ENCODE results near the gene SOX10.

Gene SOX10

GRCh38 chr22:38029901-38030300 is 45.5 kb upstream of the SOX10 start:
- no peak for TF ChIP-seq CTCF (IDR thresholded peaks at IDR 0.05; ENCODE audit: control extremely low read depth, extremely low read depth, low read depth, missing control alignments)
- CTCF ChIA-PET: interaction anchor here (3.7 kb wide), 1 partner anchor 23 kb away, joined by 14 read pairs; no protein-coding TSS in a partner anchor
- no peak for DNase-seq (ENCODE audit: extremely low spot score)
- POLR2A ChIA-PET: no interaction called here

GRCh38 chr22:38029370-38029769 is 45.0 kb upstream of the SOX10 start:
- TF ChIP-seq CTCF (IDR thresholded peaks at IDR 0.05; ENCODE audit: control extremely low read depth, extremely low read depth, low read depth, missing control alignments): no peak
- POLR2A ChIA-PET: no interaction called here
- CTCF ChIA-PET: interaction anchor here (1.5 to 3.7 kb wide), 2 partner anchors 23 kb away, joined by 3 to 14 read pairs; no protein-coding TSS in a partner anchor
- DNase-seq (ENCODE audit: extremely low spot score): no peak

GRCh38 chr22:38028344-38029130 is 44.2 kb upstream of the SOX10 start:
- CTCF ChIA-PET: interaction anchor here (1.5 kb wide), 1 partner anchor 24 kb away, joined by 3 read pairs; no protein-coding TSS in a partner anchor
- POLR2A ChIA-PET: no interaction called here
- DNase-seq (ENCODE audit: extremely low spot score): no peak
- no peak for TF ChIP-seq CTCF (IDR thresholded peaks at IDR 0.05; ENCODE audit: control extremely low read depth, extremely low read depth, low read depth, missing control alignments)

- DNase-seq (ENCODE audit: extremely low spot score): no peak
- ChIA-PET POLR2A (no interaction called here), CTCF (no interaction called here)
- TF ChIP-seq CTCF (IDR thresholded peaks at IDR 0.05; ENCODE audit: control extremely low read depth, extremely low read depth, low read depth, missing control alignments): no peak
These were observed 43.1 kb upstream of the SOX10 start for GRCh38 chr22:38027487-38027886.

- TF ChIP-seq CTCF (IDR thresholded peaks at IDR 0.05; ENCODE audit: control extremely low read depth, extremely low read depth, low read depth, missing control alignments): no peak
- CTCF ChIA-PET: interaction anchor here (0.9 kb wide), 1 partner anchor 26 kb away, joined by 3 read pairs; no protein-coding TSS in a partner anchor
- POLR2A ChIA-PET: no interaction called here
- DNase-seq (ENCODE audit: extremely low spot score): no peak
These were observed 42.1 kb upstream of the SOX10 start for GRCh38 chr22:38026130-38027111.

- POLR2A ChIA-PET: no interaction called here
- TF ChIP-seq CTCF (IDR thresholded peaks at IDR 0.05; ENCODE audit: control extremely low read depth, extremely low read depth, low read depth, missing control alignments): no peak
- CTCF ChIA-PET: interaction anchor here (0.7 kb wide), 1 partner anchor 27 kb away, joined by 3 read pairs; no protein-coding TSS in a partner anchor
- no peak for DNase-seq (ENCODE audit: extremely low spot score)
These were observed 41.2 kb upstream of the SOX10 start for GRCh38 chr22:38025514-38025913.
